Ovary (tissue), 9 donors: ENCODE data around the gene PPP6R2. TPM values are rescaled to one million over a fixed set of nuclear protein-coding genes. Genes with fewer than 3 reads are reported as not detected.

ENCODE experiments used
- DNase-seq, 5 donors: peaks; one replicate each; pipeline ENCODE4 v3.0.0-alpha.2; 2019 to 2020
- H3K27ac ChIP-seq, 2 donors: fragments of 200-600 bp; one replicate each; pipeline versions ENCODE4 v1.5.1 to v1.8.0; 2019 to 2022
- H3K27me3 ChIP-seq: fragments of 200-600 bp; one replicate; pipeline ENCODE4 v1.8.0; 2022
- H3K36me3 ChIP-seq: fragments of 200-600 bp; sonication (generic); one replicate; pipeline ENCODE4 v1.5.1; 2019
- H3K4me1 ChIP-seq: one replicate; pipeline ENCODE4 v1.8.1; 2013; ENCODE audit warnings: mild to moderate bottlenecking, moderate library complexity; ENCODE audit not compliant: insufficient read depth
- H3K4me3 ChIP-seq: fragments of 200-600 bp; sonication (generic); one replicate; pipeline ENCODE4 v1.5.1; 2017
- H3K9me3 ChIP-seq, 2 donors: fragments of 200-600 bp in 1 of 2; sonication (generic) in 1 of 2; one replicate each; pipeline versions ENCODE4 v1.5.1 to v1.8.1; 2013 to 2019; ENCODE audit warnings: mild to moderate bottlenecking in 1 of 2, moderate library complexity in 1 of 2
- EP300 ChIP-seq: sonication (generic); formaldehyde crosslinking; IDR thresholded peaks from one replicate; pipeline ENCODE4 v1.6.1; 2017; ENCODE audit warnings: antibody characterized with exemption
- POLR2A ChIP-seq: fragments of 450-650 bp; IDR thresholded peaks from one replicate; pipeline ENCODE4 v1.6.1; 2017; ENCODE audit warnings: antibody characterized with exemption, mild to moderate bottlenecking, moderate library complexity
- WGBS, 3 donors: extraction: QIAGEN DNeasy Blood & Tissue Kit in 1 of 3; methylation state at CpG; one replicate each; pipeline versions ENCODE4 v1.1.5 to v1.1.7; 2013 to 2017; 5-methylcytosine and 5-hydroxymethylcytosine counted together
- intact Hi-C, 4 donors: fragments of 100-400 bp; cut with DNase I; formaldehyde crosslinking; loops; one replicate each; pipeline versions ENCODE4 v1.11.0 to v1.15.1; 2022 to 2023
- polyA plus RNA-seq, 2 donors: library from polyadenylated mRNA; stranded (reverse); fragments of 200-250 nt in 1 of 2; fragments of 350-450 nt in 1 of 2; fragmentation: Illumina TruSeq in 1 of 2; extraction: RNeasy Lipid Tissue Mini Kit (QIAGEN cat#74804) in 1 of 2; gene quantifications; one replicate each; pipeline ENCODE4 v1.2.3, GENCODE V29; 2013 to 2014
- total RNA-seq, 7 donors: library from RNA; depleted of rRNA in 2 of 7; stranded (reverse); fragments of >200 nt in 2 of 7; fragmentation: NEBNext Ultra II Directional in 3 of 7; extraction: Animal tissue kit (Norgen Biotek cat#: 25700) in 3 of 7; gene quantifications; one replicate each; pipeline versions ENCODE4 v1.1.0 to v1.2.4, GENCODE V29; 2016 to 2023
- TF ChIP-seq, protein P1 (sequence below), 3 donors: fragments of 450-650 bp in 2 of 3; fragments of 200-600 bp in 1 of 3; IDR thresholded peaks; one replicate each; pipeline versions ENCODE4 v1.5.1 to v1.8.0; 2016 to 2022; ENCODE audit warnings: antibody characterized with exemption in 3 of 3, mild to moderate bottlenecking in 1 of 3
- donor health status: DM: no; HTN: no; CAD: no; lungs with moderate emphysema.
- donor health status: DM: no; HTN: no; CAD: no.
- donor health status: Bipolar disorder and iron deficiency.
- donor health status: DM: yes; HTN: yes; CAD: no.
- donor health status: DM: no; HTN: no; CAD: no.
- donor health status: DM: yes; HTN: yes; CAD: no.

The PPP6R2 gene
- total and polyA plus RNA-seq, 9 donors: 8.2 to 52.9 (median 35.1) TPM

- H3K9me3 ChIP-seq: no peaks in the 10 kb centered on the region
- H3K36me3 ChIP-seq: no peaks in the 10 kb centered on the region
- peaks cover 4% of the 10 kb centered on the region for H3K4me1 ChIP-seq
- no peak for DNase-seq
- intact Hi-C loops: loop anchor here (2.0 to 5.0 kb wide), 3 partner anchors 33 to 51 kb away; no protein-coding TSS in a partner anchor
- H3K27me3 ChIP-seq: no peaks in the 10 kb centered on the region
- H3K4me3 ChIP-seq: no peak overlapping the region
- TF ChIP-seq POLR2A: no peak
- no peak for TF ChIP-seq EP300
- TF ChIP-seq, protein P1, sequence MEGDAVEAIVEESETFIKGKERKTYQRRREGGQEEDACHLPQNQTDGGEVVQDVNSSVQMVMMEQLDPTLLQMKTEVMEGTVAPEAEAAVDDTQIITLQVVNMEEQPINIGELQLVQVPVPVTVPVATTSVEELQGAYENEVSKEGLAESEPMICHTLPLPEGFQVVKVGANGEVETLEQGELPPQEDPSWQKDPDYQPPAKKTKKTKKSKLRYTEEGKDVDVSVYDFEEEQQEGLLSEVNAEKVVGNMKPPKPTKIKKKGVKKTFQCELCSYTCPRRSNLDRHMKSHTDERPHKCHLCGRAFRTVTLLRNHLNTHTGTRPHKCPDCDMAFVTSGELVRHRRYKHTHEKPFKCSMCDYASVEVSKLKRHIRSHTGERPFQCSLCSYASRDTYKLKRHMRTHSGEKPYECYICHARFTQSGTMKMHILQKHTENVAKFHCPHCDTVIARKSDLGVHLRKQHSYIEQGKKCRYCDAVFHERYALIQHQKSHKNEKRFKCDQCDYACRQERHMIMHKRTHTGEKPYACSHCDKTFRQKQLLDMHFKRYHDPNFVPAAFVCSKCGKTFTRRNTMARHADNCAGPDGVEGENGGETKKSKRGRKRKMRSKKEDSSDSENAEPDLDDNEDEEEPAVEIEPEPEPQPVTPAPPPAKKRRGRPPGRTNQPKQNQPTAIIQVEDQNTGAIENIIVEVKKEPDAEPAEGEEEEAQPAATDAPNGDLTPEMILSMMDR (IDR thresholded peaks at IDR 0.05): no peak
- H3K27ac ChIP-seq: no peak overlapping the region
- WGBS, 3 donors: 73 to 81% (median 78%) methylated on average over 19 of the region's 19 CpGs
Observed at GRCh38 chr22:50325444-50326224, 17.5 kb upstream of the PPP6R2 start.

- DNase-seq: no peak
- no peak overlapping the region for H3K27ac ChIP-seq
- no peaks in the 10 kb centered on the region for H3K36me3 ChIP-seq
Observed at GRCh38 chr22:50326225-50326955, 16.7 kb upstream of the PPP6R2 start.

DNA sequence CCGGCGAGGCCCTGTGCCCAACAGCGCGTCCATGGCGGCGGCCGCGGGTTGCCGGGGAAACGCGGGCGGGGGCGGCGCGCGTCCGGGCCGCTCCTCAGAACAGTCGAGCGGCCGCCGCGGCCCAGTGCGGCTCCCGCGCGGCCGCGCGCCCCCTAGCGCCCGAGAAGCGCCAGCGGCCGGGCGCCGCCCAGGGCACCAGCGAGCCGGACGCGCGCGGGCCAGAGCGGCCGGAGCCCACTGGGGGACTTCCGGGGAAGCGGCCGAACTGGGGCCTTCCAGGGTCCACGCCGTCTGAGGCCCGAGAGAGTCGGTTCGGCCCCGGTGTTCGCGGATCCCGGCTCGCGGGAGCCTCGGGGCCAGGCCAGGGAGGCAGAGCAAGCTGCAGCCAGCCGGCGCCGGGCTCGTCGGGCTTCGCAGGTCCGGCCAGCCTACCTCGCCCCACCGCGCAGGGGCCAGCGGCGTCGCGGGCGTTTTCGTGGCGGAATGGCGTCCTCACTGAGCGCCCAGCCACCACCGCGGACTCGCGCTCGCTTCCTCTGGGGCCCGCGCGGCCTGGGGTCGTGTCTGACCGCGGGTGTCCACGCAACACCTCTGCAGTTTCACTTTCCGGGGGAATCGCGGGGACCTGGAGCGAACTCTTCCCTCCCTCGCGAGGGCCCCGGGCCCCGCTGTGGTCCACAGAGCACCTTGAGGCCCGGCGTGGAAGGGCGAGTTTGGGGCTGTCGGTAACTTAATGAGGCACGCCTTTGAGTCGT is 16.0 kb upstream of the PPP6R2 start, which contains the start of gene DENND6B:
DENND6B (minus strand) TSS at position 57 of the 755 bp plus-strand sequence; CDS start at position 33, 24 bp downstream.
- Histone ChIP-seq H3K9me3 (no peaks in the 10 kb centered on the region), H3K4me3 (peak within 1 kb of the TSS; percentile 44), H3K4me1 (peaks cover 4% of the 10 kb centered on the region), H3K36me3 (no peaks in the 10 kb centered on the region), H3K27me3 (no peaks in the 10 kb centered on the region), H3K27ac (peak within 1 kb of the TSS; percentile 87 to 89)
- DNase-seq: peak; percentile 76 to 90 (median 86)
- intact Hi-C loops: loop anchor here (2.0 to 5.0 kb wide), 3 partner anchors 35 to 52 kb away; no protein-coding TSS in a partner anchor
- 1 to 2% (median 1%) methylated on average over 52 to 105 of the region's 105 CpGs for WGBS, 3 donors
- TF ChIP-seq, protein P1 (IDR thresholded peaks at IDR 0.05): peak in 2 of 3 donors; percentile 75 to 82
- TF ChIP-seq EP300 (no peak), POLR2A (peak; percentile 74)

More at GRCh38 chr22:50326225-50326955, 16.7 kb upstream of the PPP6R2 start:
- WGBS, 3 donors: 8 to 17% (median 16%) methylated on average over 32 to 56 of the region's 56 CpGs
- Histone ChIP-seq H3K27me3 (no peaks in the 10 kb centered on the region), H3K4me3 (peak overlapping the region; percentile 44), H3K9me3 (no peaks in the 10 kb centered on the region), H3K4me1 (peaks cover 4% of the 10 kb centered on the region)
- intact Hi-C loops: loop anchor here (2.0 to 5.0 kb wide), 3 partner anchors 34 to 52 kb away; no protein-coding TSS in a partner anchor
- TF ChIP-seq, protein P1 (IDR thresholded peaks at IDR 0.05): no peak
- TF ChIP-seq EP300: no peak
- no peak for TF ChIP-seq POLR2A

DNA sequence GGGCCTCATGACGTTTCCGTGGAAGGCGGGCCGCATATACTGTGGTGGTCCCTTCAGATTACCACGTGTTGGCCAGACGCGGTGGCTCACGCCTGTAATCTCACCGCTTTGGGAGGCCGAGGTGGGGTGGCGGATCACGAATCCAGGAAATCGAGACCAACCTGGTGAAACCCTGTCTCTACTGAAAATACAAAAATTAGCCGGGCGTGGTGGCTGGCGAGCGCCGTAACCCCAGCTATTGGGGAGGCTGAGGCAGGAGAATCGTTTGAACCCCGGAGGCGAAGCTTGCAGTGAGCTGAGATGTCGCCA is 15.5 kb upstream of the PPP6R2 start:
- WGBS, 3 donors: 43 to 73% (median 47%) methylated on average over 22 of the region's 22 CpGs

More for the DNA sequence above, 15.5 kb upstream of the PPP6R2 start:
- DNase-seq: no peak
- peak overlapping the region; percentile 44 for H3K4me3 ChIP-seq
- peak overlapping the region; percentile 87 to 89 for H3K27ac ChIP-seq
- H3K9me3 ChIP-seq: no peaks in the 10 kb centered on the region
- intact Hi-C loops: loop anchor here (2.0 to 5.0 kb wide), 3 partner anchors 35 to 53 kb away; no protein-coding TSS in a partner anchor
- TF ChIP-seq POLR2A (no peak), EP300 (no peak)
- TF ChIP-seq, protein P1 (IDR thresholded peaks at IDR 0.05): no peak
- H3K36me3 ChIP-seq: no peaks in the 10 kb centered on the region
- H3K4me1 ChIP-seq: peaks cover 4% of the 10 kb centered on the region
- H3K27me3 ChIP-seq: no peaks in the 10 kb centered on the region
